ENCODE data around the gene CLEC2D.
"Not testable (repeated sequence)": the region's sequence is repeated elsewhere in the genome, so short reads cannot be mapped to it uniquely, and the experiment has no call there.

Gene CLEC2D

GRCh38 chr12:9667403-9668160 lies 1.9 kb upstream of the CLEC2D start:
- Histone ChIP-seq H3K9ac (peak overlapping the region in 8 of 11 experiments; percentile 26 to 78 (median 70); a peak in 9 of 22 replicates), H3K9me3 (replicated peaks in 1 of 11) (peaks cover 0 to 39% (median 14%) of the 10 kb centered on the region in 11 experiments; a peak in 14 of 22 replicates), H3K27me3 (no peaks in the 10 kb centered on the region), H3K27ac (peak overlapping the region; percentile 7 to 82 (median 76); a peak in 21 of 22 replicates), H4K20me1 (no peaks in the 10 kb centered on the region), H3K4me3 (no peak overlapping the region), H3K4me2 (peak overlapping the region; percentile 67 to 85 (median 76)), H3K4me1 (peaks cover 50 to 63% (median 59%) of the 10 kb centered on the region in 10 experiments), H3K36me3 (peaks cover 2 to 54% (median 38%) of the 10 kb centered on the region in 11 experiments; a peak in 19 of 22 replicates)
- no peak for TF ChIP-seq Cebpa-rat (IDR thresholded peaks at IDR 0.05)

GRCh38 chr12:9668161-9669018 lies 1.1 kb upstream of the CLEC2D start:
- H3K27me3 ChIP-seq: no peaks in the 10 kb centered on the region
- H3K4me1 ChIP-seq: peaks cover 58 to 71% (median 67%) of the 10 kb centered on the region in 10 experiments
- peaks cover 0 to 46% (median 29%) of the 10 kb centered on the region in 11 experiments; a peak in 17 of 22 replicates for H3K36me3 ChIP-seq
- H4K20me1 ChIP-seq: no peaks in the 10 kb centered on the region
- peak overlapping the region; percentile 7 to 82 (median 76); a peak in 21 of 22 replicates for H3K27ac ChIP-seq
- peak overlapping the region; percentile 67 to 85 (median 76) for H3K4me2 ChIP-seq
- H3K4me3 ChIP-seq: peak overlapping the region in 8 of 10 experiments; percentile 14 to 59 (median 54); a peak in 10 of 20 replicates
- H3K9ac ChIP-seq: peak overlapping the region; percentile 24 to 78 (median 68); a peak in 21 of 22 replicates
- peaks cover 0 to 32% (median 16%) of the 10 kb centered on the region in 11 experiments; a peak in 13 of 22 replicates for H3K9me3 ChIP-seq (replicated peaks in 1 of 11)
- TF ChIP-seq Cebpa-rat (IDR thresholded peaks at IDR 0.05): no peak

- no peaks in the 10 kb centered on the region; a peak in 1 of 22 replicates for H4K20me1 ChIP-seq
Observed at GRCh38 chr12:9669019-9669326, 540 bp upstream of the CLEC2D start.

GRCh38 chr12:9672340-9672739 lies 2.8 kb downstream of the CLEC2D start:
- Histone ChIP-seq H3K4me2 (peak overlapping the region; percentile 67 to 90 (median 79); a peak in 20 of 22 replicates), H3K4me3 (peak overlapping the region in 7 of 10 experiments; percentile 13 to 59 (median 55); a peak in 10 of 20 replicates), H3K4me1 (peaks cover 61 to 72% (median 69%) of the 10 kb centered on the region in 10 experiments), H3K36me3 (peaks cover 15 to 44% (median 33%) of the 10 kb centered on the region in 11 experiments; a peak in 20 of 22 replicates), H3K9ac (peak overlapping the region in 3 of 11 experiments; percentile 55 to 62 (median 59); a peak in 3 of 22 replicates), H3K9me3 (replicated peaks in 1 of 11) (peaks cover 0 to 50% (median 34%) of the 10 kb centered on the region in 11 experiments; a peak in 20 of 22 replicates), H3K27ac (peak overlapping the region in 9 of 11 experiments; percentile 41 to 77 (median 68); a peak in 9 of 22 replicates)
- not testable (repeated sequence) for H3K27me3 ChIP-seq, H4K20me1 ChIP-seq

More at GRCh38 chr12:9669019-9669326, 540 bp upstream of the CLEC2D start:
- no peak for TF ChIP-seq Cebpa-rat (IDR thresholded peaks at IDR 0.05)
- Histone ChIP-seq H3K36me3 (peaks cover 4 to 44% (median 25%) of the 10 kb centered on the region in 11 experiments; a peak in 21 of 22 replicates), H3K9ac (peak overlapping the region; percentile 24 to 78 (median 68); a peak in 20 of 22 replicates), H3K4me3 (peak overlapping the region in 8 of 10 experiments; percentile 14 to 59 (median 54); a peak in 12 of 20 replicates), H3K27me3 (no peaks in the 10 kb centered on the region), H3K9me3 (replicated peaks in 1 of 11) (peaks cover 0 to 29% (median 18%) of the 10 kb centered on the region in 11 experiments; a peak in 15 of 22 replicates), H3K4me2 (peak overlapping the region; percentile 67 to 85 (median 76)), H3K27ac (peak overlapping the region in 10 of 11 experiments; percentile 53 to 82 (median 76); a peak in 20 of 22 replicates), H3K4me1 (peaks cover 63 to 77% (median 73%) of the 10 kb centered on the region in 10 experiments)

GRCh38 chr12:9673404-9674225 lies 4.1 kb downstream of the CLEC2D start:
- no peak for TF ChIP-seq Cebpa-rat (IDR thresholded peaks at IDR 0.05)
- Histone ChIP-seq H4K20me1 (no peaks in the 10 kb centered on the region; a peak in 1 of 22 replicates), H3K4me3 (peak overlapping the region in 9 of 10 experiments; percentile 19 to 59 (median 54); a peak in 14 of 20 replicates), H3K4me1 (peaks cover 49 to 59% (median 56%) of the 10 kb centered on the region in 10 experiments), H3K9me3 (replicated peaks in 1 of 11) (peaks cover 0 to 60% (median 46%) of the 10 kb centered on the region in 11 experiments; a peak in 21 of 22 replicates), H3K27me3 (no peaks in the 10 kb centered on the region), H3K9ac (peak overlapping the region; percentile 36 to 62 (median 47); a peak in 21 of 22 replicates), H3K27ac (peak overlapping the region in 10 of 11 experiments; percentile 19 to 77 (median 66); a peak in 19 of 22 replicates), H3K4me2 (peak overlapping the region; percentile 67 to 90 (median 79)), H3K36me3 (peaks cover 27 to 57% (median 44%) of the 10 kb centered on the region in 11 experiments)

- Histone ChIP-seq H3K4me2 (peak overlapping the region; percentile 67 to 90 (median 79)), H3K9ac (peak overlapping the region in 2 of 11 experiments; percentile 55; a peak in 3 of 22 replicates), H3K4me3 (peak overlapping the region in 6 of 10 experiments; percentile 19 to 59 (median 54); a peak in 7 of 20 replicates), H3K9me3 (replicated peaks in 1 of 11) (peaks cover under 1 to 62% (median 48%) of the 10 kb centered on the region in 11 experiments), H3K27me3 (no peaks in the 10 kb centered on the region), H3K4me1 (peaks cover 43 to 53% (median 50%) of the 10 kb centered on the region in 10 experiments), H4K20me1 (no peaks in the 10 kb centered on the region; a peak in 1 of 22 replicates), H3K36me3 (peaks cover 29 to 59% (median 46%) of the 10 kb centered on the region in 11 experiments), H3K27ac (peak overlapping the region in 8 of 11 experiments; percentile 41 to 77 (median 72); a peak in 14 of 22 replicates)
- no peak for TF ChIP-seq Cebpa-rat (IDR thresholded peaks at IDR 0.05)
Observed at GRCh38 chr12:9674226-9674590, 4.7 kb downstream of the CLEC2D start.

GRCh38 chr12:9682508-9682907 lies 13.0 kb downstream of the CLEC2D start:
- not testable (repeated sequence) for H3K27me3 ChIP-seq, H3K4me2 ChIP-seq, H3K9ac ChIP-seq, H3K27ac ChIP-seq
- H4K20me1 ChIP-seq: peaks cover 0 to 15% (median 0%) of the 10 kb centered on the region in 11 experiments; a peak in 1 of 22 replicates
- peaks cover 80 to 97% (median 94%) of the 10 kb centered on the region in 11 experiments for H3K36me3 ChIP-seq
- peak overlapping the region in 1 of 10 experiments; percentile 1; a peak in 1 of 20 replicates for H3K4me3 ChIP-seq
- peaks cover 44 to 73% (median 60%) of the 10 kb centered on the region in 11 experiments for H3K9me3 ChIP-seq (replicated peaks in 1 of 11)
- H3K4me1 ChIP-seq: peaks cover 0 to 14% (median 2%) of the 10 kb centered on the region in 10 experiments; a peak in 7 of 20 replicates

GRCh38 chr12:9682949-9683348 lies 13.4 kb downstream of the CLEC2D start:
- H3K27me3 ChIP-seq, H3K4me3 ChIP-seq, H3K9ac ChIP-seq, H3K27ac ChIP-seq, H3K4me2 ChIP-seq: not testable (repeated sequence)
- Histone ChIP-seq H3K36me3 (peaks cover 80 to 97% (median 93%) of the 10 kb centered on the region in 11 experiments), H3K9me3 (replicated peaks in 1 of 11) (peaks cover 44 to 70% (median 57%) of the 10 kb centered on the region in 11 experiments), H3K4me1 (peaks cover 0 to 14% (median 2%) of the 10 kb centered on the region in 10 experiments; a peak in 7 of 20 replicates), H4K20me1 (peaks cover 0 to 15% (median 0%) of the 10 kb centered on the region in 11 experiments; a peak in 1 of 22 replicates)

- Histone ChIP-seq H4K20me1 (peaks cover 0 to 15% (median 0%) of the 10 kb centered on the region in 11 experiments; a peak in 1 of 22 replicates), H3K4me2 (peak overlapping the region in 3 of 11 experiments; percentile 9 to 12 (median 11); a peak in 1 of 22 replicates)
Observed at GRCh38 chr12:9685366-9685765, 15.9 kb downstream of the CLEC2D start.

More at GRCh38 chr12:9685366-9685765, 15.9 kb downstream of the CLEC2D start:
- not testable (repeated sequence) for H3K4me3 ChIP-seq, H3K27me3 ChIP-seq, H3K9ac ChIP-seq
- Histone ChIP-seq H3K4me1 (peaks cover 0 to 14% (median 2%) of the 10 kb centered on the region in 10 experiments; a peak in 7 of 20 replicates), H3K27ac (peak overlapping the region in 2 of 11 experiments; percentile 13 to 20; a peak in 3 of 22 replicates), H3K9me3 (replicated peaks in 1 of 11) (peaks cover 46 to 68% (median 55%) of the 10 kb centered on the region in 11 experiments), H3K36me3 (peaks cover 83 to 100% (median 99%) of the 10 kb centered on the region in 11 experiments)

Measured in BLaER1 treated with 17β-estradiol and CSF1 and Interleukin-3, amounts not matched to agents 10 nM and 100 nM (cell line).